ENCODE measurements around the gene KRTAP10-2.

KRTAP10-2 gene

GRCh38 chr21:44537930-44538911, 13.1 kb downstream of the KRTAP10-2 start:
- no peak for DNase-seq

GRCh38 chr21:44535963-44536362, 15.3 kb downstream of the KRTAP10-2 start:
- no peak for DNase-seq

DNA sequence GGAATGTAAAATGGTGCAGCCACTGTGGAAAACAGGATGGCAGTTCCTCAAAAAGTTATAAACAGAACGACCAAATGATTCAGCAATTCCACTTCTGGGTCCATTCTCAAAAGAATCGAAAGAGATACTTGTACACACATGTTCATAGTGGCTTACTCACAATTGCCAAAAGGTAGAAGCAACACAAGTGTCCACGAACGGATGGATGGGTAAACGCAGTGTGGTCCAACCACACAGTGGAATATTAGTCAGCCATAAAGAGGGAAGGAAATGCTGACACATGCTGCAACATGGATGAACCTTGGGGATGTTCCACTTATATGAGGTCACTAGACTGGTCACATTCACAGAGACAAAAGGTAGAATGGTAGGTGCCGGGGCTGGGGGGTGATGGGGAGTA, 16.6 kb downstream of the KRTAP10-2 start:
- no peak for DNase-seq

DNA sequence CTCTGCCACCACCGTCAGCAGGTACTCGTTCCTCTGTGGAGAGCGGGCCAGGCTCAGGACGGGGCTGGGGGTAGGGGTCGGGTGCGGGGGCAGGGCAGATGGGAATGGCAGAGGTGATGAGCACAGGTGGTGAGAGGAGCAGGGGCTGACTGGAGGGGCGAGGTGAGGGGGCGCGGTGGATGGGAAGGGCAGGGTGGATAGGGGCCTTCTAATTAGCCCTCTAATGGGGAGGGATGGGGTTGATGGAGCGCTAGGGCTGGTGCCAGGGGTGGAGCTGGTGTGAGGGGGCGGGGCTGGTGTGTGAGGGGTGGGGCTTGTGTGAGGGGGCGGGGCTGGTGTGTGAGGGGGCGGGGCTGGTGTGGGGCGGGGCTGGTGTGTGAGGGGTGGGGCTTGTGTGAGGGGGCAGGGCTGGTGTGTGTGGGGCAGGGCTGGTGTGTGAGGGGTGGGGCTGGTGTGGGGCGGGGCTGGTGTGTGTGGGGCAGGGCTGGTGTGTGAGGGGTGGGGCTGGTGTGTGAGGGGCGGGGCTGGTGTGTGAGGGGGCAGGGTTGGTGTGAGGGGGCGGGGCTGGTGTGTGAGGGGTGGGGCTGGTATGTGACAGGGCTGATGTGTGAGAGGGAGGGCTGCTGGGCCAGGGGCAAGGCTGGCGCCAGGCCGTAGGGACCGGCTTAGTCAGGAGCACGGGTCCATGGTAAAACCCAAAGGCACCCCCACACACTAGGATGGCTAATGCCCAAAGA, 17.2 kb downstream of the KRTAP10-2 start:
- DNase-seq, result peak; percentile 15

- no peak for DNase-seq
These were observed 18.0 kb downstream of the KRTAP10-2 start for GRCh38 chr21:44533121-44533890.

GRCh38 chr21:44532712-44533111, 18.6 kb downstream of the KRTAP10-2 start:
- DNase-seq, result no peak

DNA sequence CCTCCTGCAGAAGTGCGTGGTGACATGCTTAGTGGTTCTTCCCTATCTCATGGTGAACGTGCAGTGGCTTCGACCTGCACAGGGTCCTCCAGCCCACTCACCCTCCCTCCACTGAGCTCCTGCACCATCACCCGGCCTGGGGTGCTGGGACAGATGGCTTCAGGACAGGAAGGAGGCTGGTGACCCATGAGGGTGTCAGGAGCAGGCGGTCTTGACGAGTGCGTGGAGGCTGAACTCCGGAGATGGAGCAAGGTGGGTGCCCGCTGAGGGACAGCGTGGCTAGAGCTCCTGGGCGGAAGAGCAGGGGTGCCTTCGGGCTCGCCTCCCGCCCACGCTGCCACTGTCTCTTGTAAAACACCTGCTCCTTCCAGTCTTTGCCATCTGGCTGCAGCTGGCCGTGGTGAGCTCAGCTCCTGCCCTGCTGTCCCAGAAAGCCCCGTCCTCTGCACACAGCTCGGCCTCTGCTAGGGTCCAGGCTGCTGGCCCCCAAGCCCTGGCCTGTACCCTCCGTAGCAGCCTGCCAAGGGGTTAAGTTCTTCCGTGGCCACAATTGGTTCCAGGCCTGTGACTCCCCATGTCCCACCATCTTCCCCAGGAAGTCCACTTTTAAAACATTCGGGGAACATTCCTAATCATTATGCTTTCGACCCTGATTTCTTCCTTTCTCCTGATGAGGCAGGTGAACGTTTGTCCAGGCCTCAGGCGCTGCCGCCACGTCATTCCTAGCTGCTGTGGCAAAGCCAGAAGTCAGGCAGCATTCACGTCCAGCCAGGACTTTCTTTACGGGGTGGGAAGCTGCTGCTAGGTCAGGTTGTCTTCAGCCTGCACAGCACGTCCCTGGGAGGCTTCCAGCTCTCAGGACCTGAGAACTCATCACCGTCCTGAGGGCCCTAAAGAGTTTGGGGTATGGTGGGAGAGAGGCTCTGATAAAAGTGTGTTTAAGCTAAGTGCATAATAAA, 19.4 kb downstream of the KRTAP10-2 start:
- peak; percentile 43 for DNase-seq

DNA sequence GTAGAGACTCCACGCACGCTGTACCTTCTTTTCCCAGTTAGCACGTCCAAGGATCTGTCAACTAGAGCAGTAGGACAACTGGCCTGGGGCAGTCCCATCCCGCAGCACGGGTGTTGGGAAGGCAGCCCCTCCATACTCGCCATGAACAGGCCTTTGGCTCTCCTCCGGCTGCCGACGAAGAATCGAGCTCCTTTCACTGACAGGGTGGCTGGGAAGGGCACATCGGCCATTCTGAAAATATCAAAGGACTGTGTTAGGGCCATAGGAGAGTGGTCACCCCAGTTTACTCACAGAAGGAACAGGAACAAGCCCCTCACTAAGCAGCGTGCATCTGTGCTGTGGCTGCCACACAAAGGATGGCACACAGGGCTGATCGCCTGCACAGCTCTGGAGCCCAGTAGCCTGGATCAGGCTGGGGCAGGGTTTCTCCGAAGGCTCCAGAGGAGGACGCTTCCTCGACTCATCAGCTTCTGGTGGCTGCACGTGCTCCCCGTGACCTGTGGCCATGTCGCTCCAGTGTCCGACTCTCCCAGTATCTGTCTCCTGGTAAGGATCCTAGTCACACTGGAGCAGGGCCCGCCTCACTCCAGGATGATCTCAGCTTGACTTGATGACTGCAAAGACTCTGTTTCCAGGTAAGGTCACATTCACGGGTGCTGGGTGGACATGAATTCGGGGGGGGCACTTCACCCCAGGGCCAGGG, 20.3 kb downstream of the KRTAP10-2 start:
- DNase-seq, result no peak

GRCh38 chr21:44530221-44530902, 20.9 kb downstream of the KRTAP10-2 start:
- no peak for DNase-seq

DNA sequence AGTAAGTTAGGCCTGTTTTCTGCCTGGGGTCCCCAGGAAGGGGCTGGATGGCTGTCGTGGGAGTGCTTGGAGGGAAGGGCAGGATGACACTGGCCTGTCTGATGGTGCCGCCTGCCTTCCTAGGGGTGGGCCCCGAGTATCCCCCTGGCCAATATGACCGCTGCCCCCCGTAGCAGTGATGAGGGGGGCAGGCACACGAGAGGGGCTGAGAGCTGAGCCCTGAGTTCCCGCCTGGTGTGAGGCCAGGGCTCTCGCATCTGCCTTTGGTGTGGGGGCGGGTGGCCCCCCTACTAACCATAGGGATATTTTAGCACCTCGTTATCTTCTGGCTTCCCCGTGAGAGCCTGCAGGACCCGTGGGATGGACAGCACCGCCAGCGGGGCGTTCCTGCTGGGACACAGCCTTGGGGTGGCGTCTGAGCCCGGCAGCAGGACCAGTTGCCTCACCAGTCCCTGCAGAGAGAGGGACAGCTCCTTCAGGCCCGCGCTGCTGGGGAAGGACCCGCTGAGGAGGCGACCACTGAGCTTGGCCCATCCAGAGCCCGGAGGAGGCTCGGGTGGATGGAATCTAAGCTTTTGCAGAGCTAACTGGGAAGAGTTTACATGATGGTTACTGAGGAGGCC, 21.7 kb downstream of the KRTAP10-2 start:
- no peak for DNase-seq

DNA sequence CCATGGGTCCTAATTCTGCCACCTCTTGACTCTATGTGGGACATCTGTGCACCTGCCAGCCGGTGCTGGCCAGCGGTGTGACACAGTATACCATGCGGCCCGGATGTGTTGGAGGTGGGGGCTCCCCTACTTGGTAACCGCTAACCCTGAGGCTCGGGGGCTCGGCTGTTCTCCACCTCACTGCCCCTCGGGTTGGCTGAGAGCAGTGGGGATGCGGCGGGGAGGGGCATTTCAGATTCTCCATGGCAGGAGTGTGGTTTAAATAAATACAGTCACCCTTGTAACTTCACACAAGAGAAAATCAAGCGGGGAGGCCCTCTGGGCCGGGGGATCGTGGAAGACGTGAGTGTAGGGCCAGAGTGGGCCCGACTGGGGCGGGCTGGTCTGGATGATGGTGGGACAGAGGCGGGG, 22.3 kb downstream of the KRTAP10-2 start:
- no peak for DNase-seq

DNA sequence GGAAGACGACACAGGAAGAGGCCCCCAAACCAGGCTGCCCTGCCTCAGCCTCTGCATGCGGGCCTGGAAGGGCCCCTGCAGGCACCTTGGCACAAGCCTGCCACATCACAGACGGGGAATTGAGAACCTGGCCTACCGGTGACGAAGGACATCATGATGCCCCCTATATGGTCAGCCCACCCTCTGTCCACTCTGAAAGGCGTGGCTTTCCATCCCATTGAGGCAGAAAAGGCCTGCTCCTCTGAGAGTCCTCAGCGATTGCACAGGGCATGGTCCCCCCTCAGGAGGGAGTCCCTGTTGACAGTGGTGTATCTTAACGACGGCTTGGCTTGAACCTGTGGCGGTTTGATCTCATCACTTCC, 22.7 kb downstream of the KRTAP10-2 start:
- no peak for DNase-seq

DNA sequence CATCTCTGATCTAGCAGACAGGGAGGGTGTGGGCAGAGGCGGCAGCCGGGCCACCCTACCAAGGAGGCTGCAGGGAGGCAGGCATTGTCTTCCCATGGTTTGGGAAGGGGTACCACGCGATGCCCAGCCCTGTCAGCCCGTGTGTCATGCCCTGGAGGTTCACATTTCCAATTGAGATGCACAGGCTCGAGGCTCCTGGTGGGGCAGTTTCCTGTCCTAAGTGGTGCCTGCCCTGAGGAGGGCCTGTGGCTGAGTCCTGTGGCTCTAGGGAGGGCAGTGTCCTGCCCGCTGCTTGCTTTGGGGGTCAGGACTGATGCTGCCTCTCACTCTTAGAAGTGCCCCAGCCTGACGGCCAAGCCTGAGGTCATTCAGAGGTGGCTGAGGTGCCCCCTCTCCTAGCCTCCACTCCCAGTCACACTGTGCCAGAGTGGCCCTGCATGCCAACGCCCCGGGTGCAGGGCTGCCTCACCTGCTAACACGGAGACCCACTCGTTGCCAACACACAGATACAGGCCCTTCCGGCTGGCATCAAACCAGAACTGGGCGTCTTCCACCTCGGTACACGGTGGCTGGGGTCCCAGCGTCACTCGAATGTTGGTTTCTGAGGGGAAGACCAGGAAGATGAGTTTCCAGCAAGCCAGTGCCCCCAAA, 23.2 kb downstream of the KRTAP10-2 start:
- DNase-seq, result no peak

DNA sequence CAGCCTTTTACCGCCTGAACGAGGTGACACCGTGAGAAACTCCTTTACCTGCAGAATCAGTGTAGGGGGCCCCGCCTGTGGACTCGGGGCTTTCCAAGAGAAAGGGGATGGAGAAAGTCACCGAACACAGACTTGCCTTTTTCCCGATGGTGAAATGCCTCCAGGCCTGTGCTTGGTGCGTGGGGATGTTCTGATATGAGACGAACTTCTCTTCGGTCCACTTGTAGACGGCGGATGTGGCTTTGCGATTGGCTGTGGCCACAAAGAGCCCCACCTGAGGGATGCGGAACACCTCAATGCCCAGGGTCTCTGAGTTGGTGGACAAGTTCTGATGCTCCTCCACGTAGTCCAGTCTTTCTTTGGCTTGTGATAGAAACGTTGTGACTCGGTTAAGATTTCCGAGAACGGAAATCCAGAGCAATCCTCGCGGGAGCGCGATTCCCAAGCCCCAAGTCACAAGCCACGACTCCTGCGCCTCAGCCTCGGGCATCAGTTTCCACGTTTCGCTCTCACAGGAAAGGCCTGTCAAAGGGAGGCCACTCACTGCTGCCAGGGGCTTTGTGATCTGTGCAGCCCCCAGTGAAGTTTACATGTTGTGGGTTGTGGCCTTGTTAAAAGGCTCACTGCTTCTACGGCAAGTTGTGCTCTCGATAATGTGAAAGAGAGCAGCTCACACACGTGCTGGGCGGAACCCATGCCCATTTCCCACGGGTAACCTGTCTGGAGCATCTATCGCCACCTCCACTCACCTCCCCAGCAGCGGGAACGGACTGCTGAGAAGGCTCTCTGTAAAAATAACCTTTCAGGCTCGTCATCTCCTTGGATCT, 23.9 kb downstream of the KRTAP10-2 start:
- no peak for DNase-seq

DNA sequence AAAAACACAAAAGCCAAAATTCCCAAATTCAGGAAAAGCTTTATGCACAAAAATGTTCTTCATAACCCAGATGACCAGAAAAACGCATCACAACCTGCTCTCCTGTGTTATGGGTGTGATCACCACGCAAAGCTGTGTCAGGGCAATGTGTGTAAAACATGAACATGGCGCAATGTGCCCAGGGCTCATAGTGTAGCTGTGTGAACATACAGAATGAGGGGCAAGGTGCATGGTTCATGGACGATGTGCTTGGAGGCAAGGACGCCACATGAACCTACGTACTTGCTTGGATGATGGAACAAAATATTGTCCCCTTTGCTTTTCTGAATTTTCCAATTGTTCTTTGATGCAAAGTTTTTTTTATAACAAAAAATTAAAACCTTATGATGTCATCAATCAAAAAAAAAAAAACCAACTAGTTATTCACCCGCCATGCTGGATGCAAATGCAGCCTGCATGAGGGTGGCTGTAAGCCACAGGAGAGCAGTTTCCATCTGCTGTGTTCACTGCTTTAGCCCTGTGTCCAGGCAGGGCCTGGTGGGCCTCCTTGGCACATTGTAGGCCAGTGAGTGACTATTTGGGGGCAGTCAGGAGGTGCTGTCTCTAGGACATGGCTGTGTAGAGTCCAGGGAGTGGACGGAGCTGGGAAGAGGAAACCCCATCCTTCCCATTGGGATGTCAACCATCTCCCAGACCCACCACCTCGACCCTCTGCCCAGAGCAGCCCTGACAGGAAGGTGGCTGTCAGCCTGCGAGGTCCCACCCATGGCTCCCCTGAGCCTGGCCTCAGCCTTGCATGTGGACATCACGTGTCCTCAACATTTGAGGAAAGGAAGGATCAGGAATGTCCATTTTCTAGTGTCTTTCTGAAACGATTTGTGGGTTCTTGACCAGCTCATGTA, 25.0 kb downstream of the KRTAP10-2 start:
- no peak for DNase-seq

GRCh38 chr21:44525391-44526095, 25.8 kb downstream of the KRTAP10-2 start:
- DNase-seq, result no peak

Measured in DMS53 (cell line).